Stimulated activated CD8-positive, alpha-beta memory T cell treated with anti-CD3 and anti-CD28 coated beads, Interleukin-4, amount 100 ng/mL, for 24 hours (primary cell): Measurements from ENCODE around the gene WWOX.
A peak's percentile ranks its signal among the peaks of the same experiment; 100 is the strongest.

Experiments
- DNase-seq: peaks from one replicate; pipeline ENCODE4 v3.0.0-alpha.2; 2020; ENCODE audit warnings: low read depth

Gene WWOX

DNA sequence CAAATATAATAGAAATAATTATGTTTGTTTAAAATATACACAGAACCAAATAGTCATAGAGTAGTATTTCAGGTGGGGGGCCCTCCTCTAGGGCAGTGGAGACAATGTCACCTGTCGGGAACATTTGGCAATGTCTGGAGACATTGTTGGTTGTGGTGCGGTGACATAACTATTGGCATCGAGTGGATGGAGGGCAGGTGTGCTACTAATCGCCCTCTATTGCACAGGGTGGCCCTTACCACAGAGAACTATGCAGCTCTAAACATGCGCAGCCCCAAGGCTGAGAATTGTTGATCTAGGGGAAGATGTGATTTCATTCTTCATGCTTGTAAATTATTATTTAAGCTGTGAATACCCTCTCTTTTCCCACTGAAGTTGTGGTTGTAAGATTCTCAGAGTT, 594.0 kb downstream of the WWOX start:
- DNase-seq = no peak

- no peak for DNase-seq
Observed at GRCh38 chr16:78694414-78694813, 595.0 kb downstream of the WWOX start.

DNA sequence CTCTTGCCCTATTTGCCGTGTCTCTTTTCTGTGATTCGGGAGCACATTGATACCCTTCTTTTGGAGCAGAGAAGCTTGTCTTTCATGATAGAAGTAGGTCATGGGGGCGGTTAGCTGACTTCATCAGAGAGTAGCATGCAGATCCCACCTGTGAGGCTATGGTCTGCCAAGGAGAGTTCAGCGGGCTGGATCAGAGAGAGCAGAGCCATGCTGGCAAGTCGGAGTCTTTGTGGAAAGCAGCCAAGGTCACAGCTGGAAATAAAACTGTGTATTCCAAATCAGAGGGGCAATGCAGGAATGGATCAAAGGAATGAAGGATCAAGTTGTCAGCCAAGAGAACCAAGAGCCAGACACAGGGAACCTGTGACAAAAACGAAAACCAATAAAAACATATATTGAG, 595.9 kb downstream of the WWOX start:
- no peak for DNase-seq

DNA sequence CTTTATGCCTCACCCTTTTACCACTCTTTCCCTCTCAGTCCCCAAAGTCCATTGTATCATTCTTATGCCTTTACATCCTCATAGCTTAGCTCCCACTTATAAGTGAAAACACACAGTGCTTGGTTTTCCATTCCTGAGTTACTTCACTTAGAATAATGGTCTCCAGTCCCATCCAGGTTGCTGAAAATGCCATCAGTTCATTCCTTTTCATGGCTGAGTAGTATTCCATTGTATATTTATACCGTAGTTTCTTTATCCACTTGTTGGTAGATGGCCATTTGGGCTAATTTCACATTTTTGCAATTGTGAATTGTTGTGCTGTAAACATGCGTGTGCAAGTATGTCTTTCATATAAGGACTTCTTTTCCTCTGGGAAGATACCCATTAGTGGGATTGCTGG, 597.3 kb downstream of the WWOX start:
- DNase-seq = no peak

DNA sequence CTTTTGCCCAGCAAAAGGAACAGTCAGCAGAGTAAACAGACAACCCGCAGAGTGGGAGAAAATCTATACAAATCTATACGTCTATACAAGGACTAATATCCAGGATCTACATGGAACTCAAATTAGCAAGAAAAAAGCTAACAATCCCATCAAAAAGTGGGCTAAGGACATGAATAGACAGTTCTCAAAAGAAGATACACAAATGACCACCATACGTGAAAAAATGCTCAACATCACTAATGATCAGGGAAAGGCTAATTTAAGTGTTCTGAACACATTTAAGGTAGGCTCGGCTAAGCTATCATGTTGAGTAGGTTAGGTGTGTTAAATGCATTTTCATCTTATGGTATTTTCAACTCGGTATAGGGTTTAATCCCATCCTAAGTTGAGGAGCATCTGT, 598.0 kb downstream of the WWOX start:
- no peak for DNase-seq

DNA sequence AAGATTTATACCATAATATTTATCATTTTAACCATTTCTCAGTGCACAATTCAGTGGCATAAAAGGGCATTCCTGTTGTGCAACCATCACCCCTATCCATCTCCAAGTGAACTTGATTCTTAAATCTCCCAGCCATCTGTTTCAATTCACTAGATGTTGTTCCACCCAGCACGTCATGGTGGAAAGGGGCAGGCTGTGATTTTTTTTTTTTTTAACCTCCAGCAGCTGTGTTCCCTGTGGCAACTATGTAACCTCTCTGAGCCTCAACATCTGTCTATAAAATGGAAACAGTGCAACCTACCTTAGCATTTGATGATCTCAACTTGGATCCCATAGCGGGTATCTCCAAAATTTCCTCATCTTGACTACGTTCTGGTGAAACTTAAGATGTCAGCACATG, 604.5 kb downstream of the WWOX start:
- no peak for DNase-seq

DNA sequence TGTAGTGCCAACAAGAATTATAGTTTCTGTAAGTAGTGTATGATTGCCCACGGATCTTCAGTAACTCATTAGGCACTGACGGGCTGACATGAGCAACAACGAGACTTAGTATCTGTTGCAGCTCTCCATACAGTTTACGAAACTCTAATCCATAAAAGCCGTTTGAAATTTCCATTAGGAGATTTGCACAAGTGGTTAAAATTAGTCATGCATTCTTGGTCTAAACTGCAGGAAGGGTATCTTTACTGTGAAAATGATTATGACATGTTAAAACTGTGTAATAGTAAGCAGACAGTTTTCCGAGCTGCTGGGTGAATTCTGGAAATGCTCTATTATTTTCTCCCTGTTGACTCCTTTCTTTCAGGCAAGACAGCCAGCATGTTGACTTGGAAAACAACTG, 605.0 kb downstream of the WWOX start:
- no peak for DNase-seq

DNA sequence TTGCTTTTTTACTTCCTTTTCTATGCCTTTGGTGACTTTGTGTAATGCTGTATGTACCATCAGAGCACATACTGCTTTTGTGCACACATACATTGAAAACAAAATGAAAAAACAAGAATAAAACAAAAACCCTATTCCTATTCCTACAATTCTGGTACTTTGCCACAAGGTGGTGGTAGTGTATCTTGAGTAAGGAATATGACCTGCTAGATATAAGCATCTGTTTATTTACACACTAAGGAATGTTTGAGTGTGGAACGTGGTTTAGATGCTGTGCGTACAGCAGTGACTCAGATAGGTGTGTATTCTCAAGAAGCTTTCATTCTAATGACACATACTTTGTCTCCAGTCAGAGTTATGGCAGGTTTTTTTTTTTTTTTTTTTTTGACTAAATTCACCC, 606.2 kb downstream of the WWOX start:
- DNase-seq = no peak

- no peak for DNase-seq
Observed at GRCh38 chr16:78706637-78707036, 607.2 kb downstream of the WWOX start.

- no peak for DNase-seq
Observed at GRCh38 chr16:78709137-78709884, 609.9 kb downstream of the WWOX start.

DNA sequence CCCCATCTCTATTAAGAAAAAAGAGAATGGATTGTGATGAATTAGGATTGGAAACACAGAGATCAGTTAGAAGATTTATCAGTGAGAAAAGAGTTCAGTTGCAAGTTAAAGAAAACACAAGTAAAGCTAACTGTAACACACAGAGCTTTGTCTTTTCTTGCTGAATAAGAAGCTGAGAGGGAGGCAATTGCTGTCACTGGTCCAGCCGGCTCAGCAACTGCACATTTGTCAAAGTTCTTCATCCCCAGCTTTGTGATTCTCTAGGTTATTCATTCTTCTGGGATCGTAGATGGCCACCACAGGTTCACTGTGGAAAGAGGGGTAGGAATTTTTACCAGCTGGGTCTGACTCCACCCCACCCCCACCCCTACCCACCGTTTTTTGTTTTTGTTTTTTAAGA, 615.7 kb downstream of the WWOX start:
- DNase-seq = no peak

DNA sequence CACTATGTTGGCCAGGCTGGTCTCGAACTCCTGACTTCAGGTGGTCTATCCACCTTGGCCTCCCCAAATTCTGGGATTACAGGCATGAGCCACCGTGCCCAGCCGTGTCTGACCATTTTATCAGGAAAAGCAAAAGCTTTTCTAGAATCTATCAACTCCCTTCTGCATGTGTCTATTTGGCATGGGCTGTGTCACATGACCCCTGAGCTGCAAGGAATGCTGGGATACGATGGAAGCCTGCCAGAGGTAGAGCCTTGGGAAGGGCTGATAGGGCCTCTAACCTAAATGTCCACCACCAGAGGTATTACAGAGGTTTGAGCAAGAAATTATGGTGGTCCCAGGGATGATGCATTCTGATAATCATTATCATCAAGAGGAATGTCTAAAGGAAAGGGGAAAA, 616.2 kb downstream of the WWOX start:
- no peak for DNase-seq

GRCh38 chr16:78718141-78718540, 618.7 kb downstream of the WWOX start:
- DNase-seq = no peak

- DNase-seq = no peak
Observed at GRCh38 chr16:78720416-78720815, 621.0 kb downstream of the WWOX start.

- no peak for DNase-seq
Observed at GRCh38 chr16:78727536-78727935, 628.1 kb downstream of the WWOX start.

DNA sequence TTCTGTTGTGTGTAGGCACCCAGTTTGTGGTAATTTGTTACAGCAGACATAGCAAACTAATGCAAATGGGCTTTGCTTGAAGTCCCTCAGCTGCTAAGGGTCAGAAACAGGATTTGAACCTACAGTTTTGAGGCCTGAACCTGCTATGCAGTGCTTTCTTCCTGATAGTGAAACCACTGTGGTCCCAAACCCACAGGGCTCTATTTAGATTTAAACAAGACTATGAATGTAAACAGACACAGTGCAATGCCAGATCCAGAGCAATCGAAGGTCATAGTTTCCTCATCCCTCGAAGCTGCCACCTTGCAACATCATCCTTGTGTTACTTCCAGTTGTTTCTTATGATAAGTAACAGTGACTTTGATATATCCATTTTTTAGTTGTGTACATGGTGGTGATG, 630.2 kb downstream of the WWOX start:
- no peak for DNase-seq

GRCh38 chr16:78731785-78732184, 632.3 kb downstream of the WWOX start:
- no peak for DNase-seq

- DNase-seq = no peak
Observed at GRCh38 chr16:78732696-78733095, 633.2 kb downstream of the WWOX start.

- DNase-seq = no peak
Observed at GRCh38 chr16:78735337-78735736, 635.9 kb downstream of the WWOX start.

- DNase-seq = no peak
Observed at GRCh38 chr16:78737630-78738029, 638.2 kb downstream of the WWOX start.

DNA sequence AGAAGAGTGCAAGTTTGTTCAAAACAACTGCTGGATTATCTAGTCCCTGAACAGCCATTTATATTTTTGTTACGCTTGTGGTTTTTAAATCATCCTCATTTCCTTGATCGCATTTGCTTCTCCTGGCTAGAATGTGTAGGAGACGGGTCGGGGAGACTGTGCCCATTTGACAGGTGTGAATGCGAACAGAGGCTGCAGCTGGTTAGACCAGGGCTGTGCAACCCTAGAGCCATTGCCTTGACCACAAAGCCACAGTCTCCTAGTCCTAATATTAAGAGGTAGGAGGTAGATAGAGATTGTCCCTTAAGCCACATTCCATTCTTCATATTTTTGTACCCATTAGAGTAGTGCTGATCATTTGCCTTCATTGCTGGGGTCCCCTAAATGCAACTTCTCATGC, 639.1 kb downstream of the WWOX start:
- DNase-seq = no peak

GRCh38 chr16:78740269-78740668, 640.8 kb downstream of the WWOX start:
- DNase-seq = no peak

- peak; percentile 63 for DNase-seq
Observed at GRCh38 chr16:78742501-78743283, 643.2 kb downstream of the WWOX start.

DNA sequence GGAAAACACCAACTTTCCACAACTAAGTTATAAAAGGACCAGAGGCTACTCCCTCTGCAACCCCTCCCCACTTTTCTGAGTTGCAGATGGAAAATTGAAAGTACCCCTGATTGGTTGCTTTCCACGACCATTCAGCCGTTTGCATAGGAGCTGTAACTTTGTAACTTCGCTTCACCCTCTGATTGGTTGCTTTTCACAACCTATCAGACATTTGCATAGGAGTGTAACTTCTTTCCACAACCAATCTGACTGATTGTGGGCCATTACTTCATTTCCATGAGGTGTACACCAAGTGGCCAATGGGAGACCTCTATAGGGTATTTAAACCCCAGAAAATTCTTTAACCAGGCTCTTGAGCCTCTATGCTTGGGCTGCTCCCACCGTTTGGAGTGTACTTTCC, 644.1 kb downstream of the WWOX start:
- no peak for DNase-seq
